GM12874 (cell line): ENCODE data around the gene RBFOX2.

ENCODE experiments used
- CTCF ChIP-seq: IDR thresholded peaks from 2 replicates; pipeline ENCODE4 v1.5.1; 2011; ENCODE audit warnings: low read depth, mild to moderate bottlenecking, control low read depth, low read length, moderate library complexity; ENCODE audit not compliant: insufficient read depth

The RBFOX2 gene

GRCh38 chr22:35956850-35957249 is 71.8 kb downstream of the RBFOX2 start:
- TF ChIP-seq CTCF = no peak

DNA sequence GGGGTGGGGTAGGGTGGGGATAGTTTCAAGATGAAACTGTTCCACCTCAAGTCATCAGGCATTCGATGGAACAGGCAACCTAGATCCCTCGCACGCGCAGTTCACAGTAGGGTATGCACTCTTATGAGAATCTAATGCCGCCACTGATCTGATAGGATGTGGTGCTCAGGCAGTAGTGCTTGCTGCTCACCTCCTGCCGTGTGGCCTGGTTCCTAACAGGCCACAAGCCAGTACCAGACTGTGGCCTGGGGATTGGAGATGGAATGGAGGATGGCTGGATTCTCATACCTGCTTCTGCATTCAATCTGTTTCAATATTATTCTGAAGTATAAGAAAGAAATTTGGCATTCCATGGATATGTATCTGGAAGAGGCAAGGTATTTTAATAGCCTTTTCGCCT is 73.1 kb downstream of the RBFOX2 start:
- no peak for TF ChIP-seq CTCF

- TF ChIP-seq CTCF = no peak
Observed at GRCh38 chr22:35952576-35952975, 76.0 kb downstream of the RBFOX2 start.

- TF ChIP-seq CTCF = no peak
Observed at GRCh38 chr22:35950262-35950661, 78.4 kb downstream of the RBFOX2 start.

GRCh38 chr22:35949243-35949642 is 79.4 kb downstream of the RBFOX2 start:
- no peak for TF ChIP-seq CTCF

DNA sequence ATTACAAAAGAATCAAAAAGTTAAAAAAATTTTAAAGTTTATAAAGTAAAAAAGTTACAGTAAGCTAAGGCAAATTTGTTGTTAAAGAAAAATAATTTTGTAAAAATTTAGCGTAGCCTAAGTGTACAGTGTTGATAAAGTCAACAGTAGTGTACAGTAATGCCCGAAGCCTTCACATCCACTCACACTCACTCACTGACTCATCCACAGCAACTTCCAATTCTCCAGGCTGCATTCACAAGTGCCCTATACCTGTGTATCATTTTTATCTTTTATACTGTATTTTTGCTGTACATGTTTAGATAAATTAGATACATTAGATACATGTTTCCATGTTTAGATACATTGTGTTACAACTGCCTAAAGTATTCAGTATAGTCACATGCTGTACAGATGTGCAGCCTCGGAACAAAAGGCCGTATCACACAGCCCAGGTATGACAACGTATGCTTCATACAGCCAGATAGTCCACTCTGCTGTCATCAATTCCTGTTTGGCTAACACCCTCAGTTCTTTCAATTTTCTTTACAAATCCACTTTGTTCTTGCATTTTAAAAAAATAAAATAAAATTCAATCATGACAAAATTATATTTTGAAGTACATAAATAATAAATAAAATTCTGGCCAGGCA is 80.7 kb downstream of the RBFOX2 start:
- TF ChIP-seq CTCF = no peak

- TF ChIP-seq CTCF = no peak
Observed at GRCh38 chr22:35944458-35944857, 84.2 kb downstream of the RBFOX2 start.
